ENCODE results near the gene PNMT.

GRCh38 chr17:39663688-39664580 lies 4.3 kb upstream of the PNMT start:
- no peak for TF ChIP-seq CTCF (IDR thresholded peaks at IDR 0.05)
- TF ChIP-seq POLR2A (IDR thresholded peaks at IDR 0.05), result no peak

Measured in uterus (tissue), 2 donors.